Breast epithelium (tissue), 3 donors: ENCODE measurements around the gene ASIP.
A peak's percentile ranks its signal among the peaks of the same experiment; 100 is the strongest.

ENCODE experiments used
- POLR2AphosphoS5 ChIP-seq, 3 donors: sonication (generic); formaldehyde crosslinking; IDR thresholded peaks; one replicate each; pipeline ENCODE4 v1.6.1; 2017; ENCODE audit warnings: antibody characterized with exemption in 3 of 3
- TF ChIP-seq, protein P1 (sequence below), 3 donors: fragments of 450-650 bp; IDR thresholded peaks; one replicate each; pipeline ENCODE4 v1.5.1; 2016 to 2017; ENCODE audit warnings: antibody characterized with exemption in 3 of 3, mild to moderate bottlenecking in 3 of 3, moderate library complexity in 3 of 3

DNA sequence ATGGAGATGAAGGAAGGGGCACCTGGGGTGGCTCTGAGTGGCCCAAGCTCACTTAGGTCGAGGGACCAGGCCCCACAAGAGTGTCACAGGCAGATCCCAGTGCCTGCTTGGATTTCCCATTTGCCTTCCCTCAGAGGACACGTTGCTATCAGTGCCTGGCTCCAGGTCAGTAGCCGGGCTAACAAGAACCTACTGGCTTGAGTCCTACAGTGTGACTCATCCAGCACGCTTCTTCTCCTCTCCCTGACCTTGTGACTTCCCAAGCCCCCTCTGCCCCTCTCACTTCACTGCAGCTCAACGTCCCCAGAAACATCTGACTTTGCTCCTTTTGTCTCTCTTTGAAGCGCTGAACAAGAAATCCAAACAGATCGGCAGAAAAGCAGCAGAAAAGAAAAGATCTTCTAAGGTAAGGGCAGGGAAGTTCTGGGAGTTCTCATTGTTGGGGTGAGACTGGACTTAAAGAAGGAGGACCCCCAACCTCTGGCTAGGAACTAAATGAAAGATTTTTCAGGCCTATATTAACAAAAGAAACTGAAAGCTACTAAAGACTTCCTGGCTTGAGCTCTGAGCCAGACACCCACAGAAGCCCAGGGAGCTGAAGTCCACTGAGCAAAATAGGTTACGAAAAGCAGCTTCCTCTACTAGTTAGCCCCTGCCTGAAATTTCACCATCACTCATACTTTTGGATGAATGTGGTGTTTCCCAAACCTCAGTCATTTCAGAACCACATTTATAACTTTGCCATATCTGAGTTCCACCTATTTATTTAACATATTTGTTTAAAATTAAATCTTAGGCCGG lies 21.5 kb downstream of the ASIP start:
- TF ChIP-seq, protein P1, sequence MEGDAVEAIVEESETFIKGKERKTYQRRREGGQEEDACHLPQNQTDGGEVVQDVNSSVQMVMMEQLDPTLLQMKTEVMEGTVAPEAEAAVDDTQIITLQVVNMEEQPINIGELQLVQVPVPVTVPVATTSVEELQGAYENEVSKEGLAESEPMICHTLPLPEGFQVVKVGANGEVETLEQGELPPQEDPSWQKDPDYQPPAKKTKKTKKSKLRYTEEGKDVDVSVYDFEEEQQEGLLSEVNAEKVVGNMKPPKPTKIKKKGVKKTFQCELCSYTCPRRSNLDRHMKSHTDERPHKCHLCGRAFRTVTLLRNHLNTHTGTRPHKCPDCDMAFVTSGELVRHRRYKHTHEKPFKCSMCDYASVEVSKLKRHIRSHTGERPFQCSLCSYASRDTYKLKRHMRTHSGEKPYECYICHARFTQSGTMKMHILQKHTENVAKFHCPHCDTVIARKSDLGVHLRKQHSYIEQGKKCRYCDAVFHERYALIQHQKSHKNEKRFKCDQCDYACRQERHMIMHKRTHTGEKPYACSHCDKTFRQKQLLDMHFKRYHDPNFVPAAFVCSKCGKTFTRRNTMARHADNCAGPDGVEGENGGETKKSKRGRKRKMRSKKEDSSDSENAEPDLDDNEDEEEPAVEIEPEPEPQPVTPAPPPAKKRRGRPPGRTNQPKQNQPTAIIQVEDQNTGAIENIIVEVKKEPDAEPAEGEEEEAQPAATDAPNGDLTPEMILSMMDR (IDR thresholded peaks at IDR 0.05): no peak
- TF ChIP-seq POLR2AphosphoS5 (IDR thresholded peaks at IDR 0.05): peak in 1 of 3 donors; percentile 28
